ENCODE data around the gene PLVAP. TPM values are rescaled to one million over a fixed set of nuclear protein-coding genes. Genes with fewer than 3 reads are reported as not detected.

PLVAP gene
- total and polyA plus RNA-seq, 8 donors = 5.8 to 95.1 (median 30.3) TPM

GRCh38 chr19:17305216-17305516 is 72.0 kb downstream of the PLVAP start:
- peak; percentile 36 for TF ChIP-seq EP300 (IDR thresholded peaks at IDR 0.05)
- no peak for TF ChIP-seq POLR2AphosphoS5 (IDR thresholded peaks at IDR 0.05)
- no peak for TF ChIP-seq POLR2A (IDR thresholded peaks at IDR 0.05)
- Histone ChIP-seq H3K36me3 (peaks cover 0 to 14% (median 9%) of the 10 kb centered on the region in 4 donors), H3K4me3 (peak overlapping the region; percentile 65 to 85 (median 78))

GRCh38 chr19:17304386-17305215 is 72.5 kb downstream of the PLVAP start:
- H3K4me1 ChIP-seq = peaks cover 26 to 78% (median 62%) of the 10 kb centered on the region in 4 donors
- 60 to 66% (median 61%) methylated on average over 12 of the region's 12 CpGs for WGBS, 5 donors
- peak in 1 of 2 donors; percentile 53 for DNase-seq

More at GRCh38 chr19:17305216-17305516, 72.0 kb downstream of the PLVAP start:
- DNase-seq = no peak
- Histone ChIP-seq H3K27me3 (no peaks in the 10 kb centered on the region), H3K27ac (peak overlapping the region; percentile 70 to 92 (median 90)), H3K4me1 (peaks cover 30 to 79% (median 67%) of the 10 kb centered on the region in 4 donors), H3K9me3 (no peaks in the 10 kb centered on the region)
- intact Hi-C loops (cut with DNase I; ENCODE audit: low total_unique reads) = no loop called here
- 0 to 40% (median 1%) methylated on average over 1 to 7 of the region's 7 CpGs for WGBS, 5 donors

GRCh38 chr19:17303940-17304267 is 73.2 kb downstream of the PLVAP start:
- Histone ChIP-seq H3K27ac (peak overlapping the region in 4 of 5 donors; percentile 77 to 92 (median 91)), H3K4me1 (peaks cover 24 to 75% (median 61%) of the 10 kb centered on the region in 4 donors), H3K9me3 (no peaks in the 10 kb centered on the region), H3K4me3 (peak overlapping the region in 3 of 4 donors; percentile 61 to 73 (median 71)), H3K36me3 (peaks cover 0 to 19% (median 12%) of the 10 kb centered on the region in 4 donors), H3K27me3 (no peaks in the 10 kb centered on the region)
- no peak for TF ChIP-seq CTCF (IDR thresholded peaks at IDR 0.05)
- TF ChIP-seq POLR2AphosphoS5 (IDR thresholded peaks at IDR 0.05) = no peak
- TF ChIP-seq POLR2A (IDR thresholded peaks at IDR 0.05) = no peak
- no peak for TF ChIP-seq EP300 (IDR thresholded peaks at IDR 0.05)
- DNase-seq = peak in 1 of 2 donors; percentile 36
- 57 to 79% (median 69%) methylated on average over 12 of the region's 12 CpGs for WGBS, 5 donors
- intact Hi-C loops (cut with DNase I; ENCODE audit: low total_unique reads) = no loop called here

More at GRCh38 chr19:17304386-17305215, 72.5 kb downstream of the PLVAP start:
- intact Hi-C loops (cut with DNase I; ENCODE audit: low total_unique reads) = no loop called here
- Histone ChIP-seq H3K36me3 (peaks cover 0 to 17% (median 11%) of the 10 kb centered on the region in 4 donors), H3K4me3 (peak overlapping the region in 1 of 4 donors; percentile 65), H3K27me3 (no peaks in the 10 kb centered on the region), H3K27ac (peak overlapping the region in 4 of 5 donors; percentile 89 to 92 (median 91)), H3K9me3 (no peaks in the 10 kb centered on the region)
- TF ChIP-seq POLR2AphosphoS5 (IDR thresholded peaks at IDR 0.05) (no peak), EP300 (IDR thresholded peaks at IDR 0.05) (no peak), CTCF (IDR thresholded peaks at IDR 0.05) (no peak), POLR2A (IDR thresholded peaks at IDR 0.05) (no peak)

GRCh38 chr19:17303167-17303939 is 73.8 kb downstream of the PLVAP start, which contains the start of gene ABHD8:
TSS of gene ABHD8 (minus strand) at chr19:17303425. CDS start at chr19:17301616, 1,809 bp downstream.
- Histone ChIP-seq H3K4me1 (peaks cover 21 to 71% (median 59%) of the 10 kb centered on the region in 4 donors), H3K36me3 (peaks cover 0 to 25% (median 15%) of the 10 kb centered on the region in 4 donors), H3K27me3 (no peaks in the 10 kb centered on the region), H3K27ac (peak within 1 kb of the TSS; percentile 66 to 92 (median 90)), H3K4me3 (peak within 1 kb of the TSS; percentile 61 to 89 (median 72)), H3K9me3 (peaks cover 0 to under 1% (median 0%) of the 10 kb centered on the region in 4 donors)
- TF ChIP-seq POLR2A (IDR thresholded peaks at IDR 0.05) = no peak
- TF ChIP-seq CTCF (IDR thresholded peaks at IDR 0.05) = peak in 5 of 7 experiments; percentile 46 to 80 (median 73)
- peak in 2 of 3 donors; percentile 59 to 81 for TF ChIP-seq POLR2AphosphoS5 (IDR thresholded peaks at IDR 0.05)
- WGBS, 5 donors = 1 to 2% (median 2%) methylated on average over 13 to 52 of the region's 52 CpGs
- DNase-seq = peak; percentile 97 to 98
- intact Hi-C loops (cut with DNase I; ENCODE audit: low total_unique reads) = no loop called here

All from stomach (tissue), 9 donors.